GM23338 (cell line): ENCODE results near the gene FAM222A. TPM values are rescaled to one million over a fixed set of nuclear protein-coding genes. Genes with fewer than 3 reads are reported as not detected.

Experiments
- ATAC-seq: fragments of 200-7000 bp; cut with Tn5 transposase; 3 replicates; pipeline ENCODE4 v1.9.1; 2020
- DNase-seq: peaks from one replicate; pipeline ENCODE4 v3.0.0-alpha.2; 2015; ENCODE audit warnings: low spot score
- H2AFZ ChIP-seq: fragments of 200-600 bp; sonication (generic); 2 replicates; pipeline ENCODE4 v1.8.0; 2016; ENCODE audit warnings: antibody characterized with exemption, mild to moderate bottlenecking, moderate library complexity
- H3F3A ChIP-seq: fragments of 200-600 bp; sonication (generic); replicated peaks from 2 replicates; pipeline ENCODE4 v1.8.0; 2017; ENCODE audit warnings: antibody characterized with exemption, mixed run types, low read depth
- H3K27ac ChIP-seq: fragments of 200-600 bp; sonication (generic); 2 replicates; pipeline ENCODE4 v1.6.1; 2016; ENCODE audit warnings: low read depth
- H3K27me3 ChIP-seq: fragments of 200-600 bp; sonication (generic); 2 replicates; pipeline ENCODE4 v1.8.0; 2016; ENCODE audit warnings: mild to moderate bottlenecking, mixed run types, moderate library complexity; ENCODE audit not compliant: insufficient read depth
- H3K36me3 ChIP-seq: fragments of 200-600 bp; sonication (generic); 2 replicates; pipeline ENCODE4 v1.8.0; 2016; ENCODE audit warnings: mild to moderate bottlenecking; ENCODE audit not compliant: insufficient read depth
- H3K4me1 ChIP-seq: fragments of 200-600 bp; sonication (generic); 2 replicates; pipeline ENCODE4 v1.8.0; 2016; ENCODE audit warnings: mild to moderate bottlenecking, moderate library complexity; ENCODE audit not compliant: insufficient read depth
- H3K4me2 ChIP-seq: fragments of 200-600 bp; sonication (generic); 2 replicates; pipeline ENCODE4 v1.7.1; 2017; ENCODE audit warnings: mixed run types
- H3K4me3 ChIP-seq: fragments of 200-600 bp; sonication (generic); 2 replicates; pipeline ENCODE4 v1.6.1; 2016; ENCODE audit warnings: mixed run types
- H3K79me2 ChIP-seq: fragments of 200-600 bp; sonication (generic); replicated peaks from 2 replicates; pipeline ENCODE4 v1.8.0; 2017; ENCODE audit warnings: mild to moderate bottlenecking; ENCODE audit not compliant: insufficient read depth
- H3K9me2 ChIP-seq: fragments of 200-600 bp; sonication (generic); 2 replicates; pipeline ENCODE4 v1.8.0; 2017; ENCODE audit not compliant: insufficient read depth
- H4K20me1 ChIP-seq: fragments of 200-600 bp; sonication (generic); replicated peaks from 2 replicates; pipeline ENCODE4 v1.8.0; 2017; ENCODE audit warnings: mild to moderate bottlenecking; ENCODE audit not compliant: insufficient read depth
- H3K27ac Mint-ChIP-seq: 2 replicates; pipeline ENCODE4 v1.8.0; 2020; ENCODE audit warnings: inconsistent platforms, mild to moderate bottlenecking, moderate library complexity, mixed read lengths
- H3K27me3 Mint-ChIP-seq: 3 replicates; pipeline ENCODE4 v1.8.0; 2022; ENCODE audit warnings: low read depth, mild to moderate bottlenecking, moderate library complexity, mixed read lengths, inconsistent platforms; ENCODE audit not compliant: insufficient read depth, poor library complexity
- H3K36me3 Mint-ChIP-seq: 3 replicates; pipeline ENCODE4 v1.8.0; 2021; ENCODE audit warnings: low read depth, mild to moderate bottlenecking, inconsistent platforms, moderate library complexity, mixed read lengths
- H3K4me1 Mint-ChIP-seq: 3 replicates; pipeline ENCODE4 v1.8.0; 2020; ENCODE audit warnings: mild to moderate bottlenecking, inconsistent platforms, mixed read lengths
- H3K4me3 Mint-ChIP-seq: 3 replicates; pipeline ENCODE4 v1.8.0; 2021; ENCODE audit warnings: moderate library complexity, mild to moderate bottlenecking, inconsistent platforms, mixed read lengths
- H3K9me3 Mint-ChIP-seq: 3 replicates; pipeline ENCODE4 v1.8.0; 2020; ENCODE audit warnings: moderate library complexity, mild to moderate bottlenecking, inconsistent platforms, mixed read lengths
- CTCF ChIP-seq, 2 experiments: fragments of 200-600 bp in 1 of 2; sonication (generic) in 1 of 2; conservative IDR thresholded peaks; 2 replicates each; pipeline versions ENCODE4 v1.5.1 to v1.6.1; 2016 to 2017; ENCODE audit warnings: antibody characterized with exemption in 2 of 2, low read depth in 2 of 2, mild to moderate bottlenecking in 2 of 2, moderate library complexity in 1 of 2
- ETS1 ChIP-seq: IDR thresholded peaks from 2 replicates; pipeline ENCODE4 v1.6.1; 2016; ENCODE audit warnings: antibody characterized with exemption
- EZH2 ChIP-seq: fragments of 200-600 bp; sonication (generic); IDR thresholded peaks from one replicate; pipeline ENCODE4 v1.8.0; 2017; ENCODE audit warnings: antibody characterized with exemption, mild to moderate bottlenecking, low read depth; ENCODE audit not compliant: unreplicated experiment
- EZH2phosphoT487 ChIP-seq: fragments of 200-600 bp; sonication (generic); IDR thresholded peaks from one replicate; pipeline ENCODE4 v1.8.1; 2018; ENCODE audit warnings: antibody characterized with exemption; ENCODE audit not compliant: unreplicated experiment
- JUNB ChIP-seq: IDR thresholded peaks from one replicate; pipeline ENCODE4 v1.6.1; 2016; ENCODE audit warnings: antibody characterized with exemption; ENCODE audit not compliant: unreplicated experiment
- POLR2AphosphoS5 ChIP-seq: IDR thresholded peaks from 2 replicates; pipeline ENCODE4 v1.6.1; 2016; ENCODE audit warnings: antibody characterized with exemption, low read depth
- REST ChIP-seq: IDR thresholded peaks from one replicate; pipeline ENCODE4 v1.6.1; 2018; ENCODE audit warnings: antibody characterized with exemption; ENCODE audit not compliant: unreplicated experiment
- STAT1 ChIP-seq: IDR thresholded peaks from one replicate; pipeline ENCODE4 v1.6.1; 2016; ENCODE audit warnings: antibody characterized with exemption; ENCODE audit not compliant: unreplicated experiment
- ZNF114 ChIP-seq: fragments of 250-450 bp; sonication (Bioruptor Pico); IDR thresholded peaks from 2 replicates; pipeline ENCODE4 v1.5.0; 2020; ENCODE audit warnings: mild to moderate bottlenecking, moderate library complexity
- ZNF331 ChIP-seq: fragments of 250-450 bp; sonication (Bioruptor Pico); IDR thresholded peaks from 2 replicates; pipeline ENCODE4 v1.5.0; 2020; ENCODE audit warnings: low read depth, mild to moderate bottlenecking, moderate library complexity
- ZNF462 ChIP-seq: fragments of 250-450 bp; sonication (Bioruptor Pico); IDR thresholded peaks from 2 replicates; pipeline ENCODE4 v1.5.0; 2020; ENCODE audit warnings: mild to moderate bottlenecking, moderate library complexity
- polyA plus RNA-seq: library from polyadenylated mRNA; unstranded; fragments of >200 nt; fragmentation: Nextera tagmentation; extraction: Ambion mirVana; gene quantifications from 2 replicates; pipeline ENCODE4 v1.2.1, GENCODE V29; 2016
- total RNA-seq: library from RNA; depleted of rRNA; stranded (reverse); fragments of >200 nt; shearing (Covaris generic); gene quantifications from 2 replicates; pipeline ENCODE4 v1.2.3, GENCODE V29; 2014

FAM222A gene
- total and polyA plus RNA-seq, 2 experiments from 2014 or later, result 0.78 to 2.1 TPM

GRCh38 chr12:109756457-109756856 is 42.8 kb downstream of the FAM222A start (continued):
- no peak for TF ChIP-seq REST
- TF ChIP-seq ZNF114 (CRISPR knock-in tag), result no peak
- TF ChIP-seq POLR2AphosphoS5, result no peak
- no peak for TF ChIP-seq ETS1
- TF ChIP-seq EZH2, result no peak

GRCh38 chr12:109757671-109758265 is 44.1 kb downstream of the FAM222A start:
- H3K27me3 ChIP-seq, result no peaks in the 10 kb centered on the region
- Mint-ChIP-seq H3K9me3 (peaks cover 12% of the 10 kb centered on the region; the same call in 2 of the 3 replicates), H3K27ac (no peak overlapping the region), H3K4me3 (no peak overlapping the region), H3K27me3 (peaks cover 16% of the 10 kb centered on the region), H3K36me3 (no peaks in the 10 kb centered on the region; the same call in 2 of the 3 replicates), H3K4me1 (peaks cover 20% of the 10 kb centered on the region)
- H3K4me2 ChIP-seq, result no peak overlapping the region
- no peaks in the 10 kb centered on the region for H3F3A ChIP-seq
- ATAC-seq (no peak), DNase-seq (no peak)
- no peaks in the 10 kb centered on the region for H3K9me2 ChIP-seq
- peaks cover 7% of the 10 kb centered on the region; the same call in 1 of the 2 replicates for H3K4me1 ChIP-seq
- H3K36me3 ChIP-seq, result no peaks in the 10 kb centered on the region
- H3K27ac ChIP-seq, result no peak overlapping the region
- H3K79me2 ChIP-seq, result no peaks in the 10 kb centered on the region
- H3K4me3 ChIP-seq, result no peak overlapping the region
- H2AFZ ChIP-seq, result no peak overlapping the region
- H4K20me1 ChIP-seq, result no peaks in the 10 kb centered on the region
- no peak for TF ChIP-seq EZH2phosphoT487
- no peak for TF ChIP-seq CTCF (conservative IDR thresholded peaks at IDR 0.05; ENCODE audit: low read depth in 2 of 2)
- TF ChIP-seq STAT1, result no peak
- TF ChIP-seq JUNB, result no peak
- TF ChIP-seq ETS1, result no peak
- no peak for TF ChIP-seq ZNF331 (CRISPR knock-in tag)
- no peak for TF ChIP-seq ZNF462 (CRISPR knock-in tag)
- no peak for TF ChIP-seq EZH2
